Activated T-helper 17 cell treated with anti-CD3 and anti-CD28 coated beads, Interleukin-2, amount 50 U/mL, for 72 hours (primary cell): ENCODE data around the gene FAM168A. TPM values are rescaled to one million over a fixed set of nuclear protein-coding genes. Genes with fewer than 3 reads are reported as not detected.

ENCODE experiments used
- ATAC-seq: fragments of 150-1000 bp; cut with Tn5 transposase; replicated peaks from 2 replicates; pipeline ENCODE4 v1.10.0; 2021; ENCODE audit warnings: mild to moderate bottlenecking, moderate library complexity
- H3K27ac Mint-ChIP-seq: one replicate; pipeline ENCODE4 v1.8.0; 2022; ENCODE audit warnings: mixed read lengths
- H3K27me3 Mint-ChIP-seq: one replicate; pipeline ENCODE4 v1.8.0; 2022; ENCODE audit warnings: mixed read lengths
- H3K36me3 Mint-ChIP-seq: one replicate; pipeline ENCODE4 v1.8.0; 2022; ENCODE audit warnings: low read depth, mild to moderate bottlenecking, mixed read lengths
- H3K4me1 Mint-ChIP-seq: one replicate; pipeline ENCODE4 v1.8.0; 2022; ENCODE audit warnings: mixed read lengths
- H3K4me3 Mint-ChIP-seq: one replicate; pipeline ENCODE4 v1.8.0; 2022; ENCODE audit warnings: mild to moderate bottlenecking, mixed read lengths
- H3K9me3 Mint-ChIP-seq: one replicate; pipeline ENCODE4 v1.8.0; 2022; ENCODE audit warnings: mixed read lengths
- total RNA-seq, 2 donors: library from RNA; stranded (reverse); gene quantifications; one replicate each; pipeline ENCODE4 v1.2.3, GENCODE V29; 2022

FAM168A gene
- total RNA-seq, 2 donors from 2014 or later, result 16.0 to 33.2 TPM

- no peak overlapping the region for H3K4me3 Mint-ChIP-seq
- H3K27me3 Mint-ChIP-seq, result no peaks in the 10 kb centered on the region
- H3K27ac Mint-ChIP-seq, result peak overlapping the region; percentile 83
- peaks cover 47% of the 10 kb centered on the region for H3K36me3 Mint-ChIP-seq
- peaks cover 3% of the 10 kb centered on the region for H3K4me1 Mint-ChIP-seq
- no peak for ATAC-seq
- no peaks in the 10 kb centered on the region for H3K9me3 Mint-ChIP-seq
These were observed 198.3 kb downstream of the FAM168A start for GRCh38 chr11:73399636-73400035.

DNA sequence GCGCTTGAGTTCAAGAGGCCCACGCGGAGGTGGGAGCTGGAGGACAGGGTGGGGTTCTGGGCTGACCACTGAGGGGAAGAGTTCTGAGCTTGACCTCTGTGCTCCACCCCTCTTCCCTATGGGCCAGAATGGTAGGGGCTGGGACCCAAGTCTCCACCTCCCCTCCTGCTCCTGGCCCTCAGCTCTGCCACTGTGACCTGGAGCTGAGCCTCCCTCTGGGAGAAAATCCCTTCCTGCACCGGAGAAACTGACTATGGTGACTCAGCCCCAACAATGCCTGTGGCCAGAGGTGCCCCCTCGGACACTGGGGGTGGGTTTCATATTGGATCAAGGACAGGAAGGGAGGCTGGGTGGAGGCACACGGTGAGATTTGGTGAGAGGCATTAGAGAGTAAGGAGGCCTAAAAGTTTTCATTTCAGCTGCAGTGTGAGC is 198.7 kb downstream of the FAM168A start:
- no peaks in the 10 kb centered on the region for H3K9me3 Mint-ChIP-seq
- ATAC-seq, result no peak
- H3K27ac Mint-ChIP-seq, result peak overlapping the region; percentile 83

DNA sequence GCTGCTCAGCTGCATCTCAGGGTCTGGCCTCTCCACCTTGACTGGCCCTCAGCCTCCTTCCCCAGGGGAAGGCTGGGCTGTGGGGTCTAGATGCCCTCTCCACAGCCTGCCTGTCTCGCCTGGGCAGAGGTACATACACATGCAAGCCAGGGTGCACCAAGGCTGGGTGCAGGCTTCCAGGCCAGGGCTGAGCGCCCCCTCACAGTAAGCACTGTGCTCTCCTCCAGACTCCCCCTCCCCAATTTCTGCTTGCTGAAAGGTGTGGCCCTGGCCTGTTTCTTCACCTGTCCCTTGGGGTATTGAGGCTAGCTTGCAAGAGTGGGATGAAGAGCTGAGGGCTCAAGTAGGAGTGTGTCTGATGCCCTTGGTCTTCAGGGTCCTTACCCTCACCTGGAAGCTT is 199.2 kb downstream of the FAM168A start:
- H3K36me3 Mint-ChIP-seq, result peaks cover 53% of the 10 kb centered on the region
- no peak overlapping the region for H3K4me3 Mint-ChIP-seq
- no peak overlapping the region for H3K27ac Mint-ChIP-seq
- H3K9me3 Mint-ChIP-seq, result no peaks in the 10 kb centered on the region
- peak; percentile 13 for ATAC-seq
- H3K27me3 Mint-ChIP-seq, result no peaks in the 10 kb centered on the region
- peaks cover 3% of the 10 kb centered on the region for H3K4me1 Mint-ChIP-seq

More for the DNA sequence above, 198.7 kb downstream of the FAM168A start:
- peaks cover 3% of the 10 kb centered on the region for H3K4me1 Mint-ChIP-seq
- peaks cover 51% of the 10 kb centered on the region for H3K36me3 Mint-ChIP-seq
- H3K27me3 Mint-ChIP-seq, result no peaks in the 10 kb centered on the region
- no peak overlapping the region for H3K4me3 Mint-ChIP-seq

- peaks cover 59% of the 10 kb centered on the region for H3K36me3 Mint-ChIP-seq
- no peak overlapping the region for H3K4me3 Mint-ChIP-seq
- no peaks in the 10 kb centered on the region for H3K9me3 Mint-ChIP-seq
- H3K27ac Mint-ChIP-seq, result peak overlapping the region; percentile 75
- no peaks in the 10 kb centered on the region for H3K27me3 Mint-ChIP-seq
- peak; percentile 17 for ATAC-seq
- peaks cover 3% of the 10 kb centered on the region for H3K4me1 Mint-ChIP-seq
These were observed 199.8 kb downstream of the FAM168A start for GRCh38 chr11:73398132-73398526.

DNA sequence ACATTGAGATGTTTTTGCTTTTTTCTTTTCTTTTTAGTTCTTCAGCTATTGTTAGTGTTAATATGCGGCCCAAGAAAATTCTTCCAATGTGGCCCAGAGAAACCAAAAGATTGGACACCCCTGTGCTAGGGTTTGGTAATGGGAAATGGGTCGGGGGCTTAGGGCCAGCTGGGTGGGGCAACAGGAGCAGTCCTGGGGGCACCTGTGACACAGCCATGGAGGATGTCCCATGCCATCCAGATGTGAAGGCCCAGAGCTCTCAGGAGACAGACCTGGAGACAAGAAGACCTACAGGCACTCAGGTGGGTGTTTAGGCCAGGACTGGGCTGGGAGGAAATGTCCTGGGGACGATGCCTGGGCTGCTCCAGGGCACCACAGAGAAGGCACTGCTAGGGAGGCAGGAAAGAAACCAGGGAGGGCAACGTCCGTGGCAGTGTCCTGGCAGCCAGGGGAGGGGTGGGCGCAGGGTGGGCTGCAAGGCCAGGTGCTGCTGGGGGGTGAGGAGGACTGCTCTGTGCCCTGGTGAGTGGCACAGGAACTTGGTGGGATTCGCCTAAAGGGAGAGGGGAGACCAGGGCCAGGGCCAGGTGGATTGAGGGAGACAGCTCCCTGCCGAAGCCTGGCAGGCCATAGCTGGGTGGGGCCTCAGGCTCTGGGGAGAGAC is 200.3 kb downstream of the FAM168A start:
- Mint-ChIP-seq H3K4me3 (no peak overlapping the region), H3K9me3 (no peaks in the 10 kb centered on the region), H3K36me3 (peaks cover 61% of the 10 kb centered on the region), H3K27me3 (no peaks in the 10 kb centered on the region), H3K27ac (peak overlapping the region; percentile 75), H3K4me1 (peaks cover 3% of the 10 kb centered on the region)
- no peak for ATAC-seq

GRCh38 chr11:73396985-73397384 is 200.9 kb downstream of the FAM168A start:
- H3K36me3 Mint-ChIP-seq, result peaks cover 61% of the 10 kb centered on the region
- no peak overlapping the region for H3K4me3 Mint-ChIP-seq
- ATAC-seq, result no peak
- no peaks in the 10 kb centered on the region for H3K9me3 Mint-ChIP-seq
- H3K4me1 Mint-ChIP-seq, result peaks cover 3% of the 10 kb centered on the region
- H3K27ac Mint-ChIP-seq, result peak overlapping the region; percentile 75
- H3K27me3 Mint-ChIP-seq, result no peaks in the 10 kb centered on the region

- no peak overlapping the region for H3K4me3 Mint-ChIP-seq
- ATAC-seq, result no peak
- no peaks in the 10 kb centered on the region for H3K27me3 Mint-ChIP-seq
- H3K27ac Mint-ChIP-seq, result peak overlapping the region; percentile 75
- peaks cover 3% of the 10 kb centered on the region for H3K4me1 Mint-ChIP-seq
- no peaks in the 10 kb centered on the region for H3K9me3 Mint-ChIP-seq
- peaks cover 61% of the 10 kb centered on the region for H3K36me3 Mint-ChIP-seq
These were observed 201.5 kb downstream of the FAM168A start for GRCh38 chr11:73396251-73396930.

DNA sequence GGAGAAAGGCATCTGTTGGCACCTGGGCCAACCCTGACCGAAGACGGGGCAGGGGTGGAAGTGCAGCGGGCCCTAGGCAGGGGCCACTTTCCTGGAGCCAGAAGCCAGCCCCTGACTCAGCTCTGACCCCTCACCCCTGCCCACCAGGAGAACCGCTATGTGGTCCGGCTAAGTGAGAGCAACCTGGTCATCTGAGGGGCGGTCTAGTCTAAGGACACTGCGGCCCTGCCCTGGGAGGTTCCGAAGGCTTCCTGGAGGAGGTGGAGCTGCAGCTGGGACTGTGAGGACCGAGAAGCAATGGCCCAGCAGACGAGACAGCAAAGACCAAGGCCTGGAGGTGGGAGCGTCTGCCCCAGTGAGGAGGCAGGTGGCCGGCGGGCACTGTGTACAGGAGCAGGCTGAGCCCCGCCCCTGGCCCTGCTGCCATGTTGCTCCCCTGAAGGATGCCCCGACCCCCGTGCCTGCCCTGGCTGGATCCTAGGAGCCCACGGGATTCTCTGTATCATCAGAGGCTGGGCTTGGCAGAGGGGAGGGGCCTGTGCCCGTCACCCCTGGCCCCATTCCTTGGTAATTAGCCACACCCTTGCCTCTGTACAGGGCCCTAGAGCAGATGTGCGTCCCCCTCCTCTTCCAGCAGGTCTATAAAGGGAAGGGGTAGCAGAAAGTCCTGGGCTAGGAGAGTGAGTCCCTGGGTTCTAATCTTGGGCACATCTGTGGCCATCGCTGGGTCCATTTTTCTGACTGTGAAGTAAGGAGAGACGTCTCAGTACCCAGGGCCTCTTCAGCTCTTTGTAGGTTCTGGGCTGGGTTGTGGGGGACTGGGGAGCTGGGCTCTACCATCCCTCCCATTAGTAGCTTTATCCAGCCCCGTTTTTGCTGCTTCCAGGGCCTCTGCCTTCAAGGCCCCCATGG is 202.4 kb downstream of the FAM168A start:
- no peak overlapping the region for H3K27ac Mint-ChIP-seq

GRCh38 chr11:73394416-73395296 is 203.3 kb downstream of the FAM168A start:
- peaks cover 62% of the 10 kb centered on the region for H3K36me3 Mint-ChIP-seq
- no peaks in the 10 kb centered on the region for H3K9me3 Mint-ChIP-seq
- no peaks in the 10 kb centered on the region for H3K27me3 Mint-ChIP-seq
- ATAC-seq, result no peak
- peaks cover 3% of the 10 kb centered on the region for H3K4me1 Mint-ChIP-seq
- no peak overlapping the region for H3K27ac Mint-ChIP-seq
- H3K4me3 Mint-ChIP-seq, result no peak overlapping the region

More for the DNA sequence above, 202.4 kb downstream of the FAM168A start:
- peaks cover 57% of the 10 kb centered on the region for H3K36me3 Mint-ChIP-seq
- H3K27me3 Mint-ChIP-seq, result no peaks in the 10 kb centered on the region
- peaks cover 3% of the 10 kb centered on the region for H3K4me1 Mint-ChIP-seq
- H3K9me3 Mint-ChIP-seq, result no peaks in the 10 kb centered on the region
- H3K4me3 Mint-ChIP-seq, result no peak overlapping the region
- ATAC-seq, result no peak

DNA sequence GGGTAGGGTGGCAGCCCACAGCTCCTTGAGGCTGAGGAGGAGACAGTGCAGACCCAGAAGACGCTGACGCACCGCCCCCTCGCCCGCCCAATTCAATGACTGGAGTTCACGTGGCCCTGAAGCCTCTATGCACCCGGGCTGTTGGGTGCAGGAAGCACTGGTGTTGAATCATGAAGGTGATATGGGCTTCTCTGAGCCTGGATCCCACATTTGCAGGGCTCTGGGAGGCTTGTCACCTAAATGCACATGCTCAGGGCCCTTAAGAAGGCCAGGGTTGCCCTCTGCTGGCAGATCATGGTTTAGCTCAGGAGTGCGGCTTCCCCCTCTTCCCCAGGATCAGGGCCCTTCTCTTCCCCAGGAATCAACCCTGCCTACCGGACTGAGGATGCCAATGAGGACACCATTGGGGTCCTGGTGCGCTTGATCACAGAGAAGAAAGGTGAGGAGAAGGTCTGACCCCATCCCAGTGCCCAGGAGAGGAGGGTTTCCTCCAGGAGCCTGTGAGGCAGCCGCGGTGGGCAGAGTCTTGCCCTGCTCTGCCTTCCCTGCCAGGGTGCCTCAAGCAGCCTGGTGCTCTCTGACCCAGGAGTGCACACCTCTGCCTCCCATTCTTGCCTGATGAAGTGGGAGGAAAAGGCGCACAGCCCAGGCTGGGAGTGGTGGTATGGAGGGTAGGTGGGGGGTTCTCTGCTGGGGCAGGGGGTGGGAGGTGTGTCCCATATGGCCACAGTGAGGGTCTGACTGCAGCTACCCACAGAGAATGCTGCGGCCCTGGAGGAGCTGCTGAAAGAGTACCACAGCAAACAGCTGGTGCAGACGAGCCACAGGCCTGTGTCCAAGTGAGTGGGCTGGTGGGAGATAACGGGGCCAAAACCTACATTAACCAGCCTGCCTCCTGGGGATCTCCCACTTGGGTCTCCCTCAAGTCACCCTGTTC is 204.2 kb downstream of the FAM168A start:
- no peak overlapping the region for H3K4me3 Mint-ChIP-seq
- H3K4me1 Mint-ChIP-seq, result peaks cover 3% of the 10 kb centered on the region

GRCh38 chr11:73393011-73393380 is 204.9 kb downstream of the FAM168A start:
- H3K36me3 Mint-ChIP-seq, result peaks cover 63% of the 10 kb centered on the region
- no peak for ATAC-seq
- H3K27ac Mint-ChIP-seq, result no peak overlapping the region
- H3K4me1 Mint-ChIP-seq, result peaks cover 6% of the 10 kb centered on the region
- H3K27me3 Mint-ChIP-seq, result no peaks in the 10 kb centered on the region
- H3K4me3 Mint-ChIP-seq, result no peak overlapping the region
- no peaks in the 10 kb centered on the region for H3K9me3 Mint-ChIP-seq

More for the DNA sequence above, 204.2 kb downstream of the FAM168A start:
- peaks cover 62% of the 10 kb centered on the region for H3K36me3 Mint-ChIP-seq
- H3K9me3 Mint-ChIP-seq, result no peaks in the 10 kb centered on the region
- H3K27me3 Mint-ChIP-seq, result no peaks in the 10 kb centered on the region
- H3K27ac Mint-ChIP-seq, result no peak overlapping the region
- ATAC-seq, result peak; percentile 62

GRCh38 chr11:73392108-73393010 is 205.6 kb downstream of the FAM168A start:
- no peak for ATAC-seq
- Mint-ChIP-seq H3K27me3 (no peaks in the 10 kb centered on the region), H3K36me3 (peaks cover 59% of the 10 kb centered on the region), H3K27ac (no peak overlapping the region), H3K9me3 (no peaks in the 10 kb centered on the region), H3K4me1 (peaks cover 8% of the 10 kb centered on the region), H3K4me3 (no peak overlapping the region)
